GM15510 (cell line): ENCODE measurements around the gene CGB2.
"Not testable (repeated sequence)": the region's sequence is repeated elsewhere in the genome, so short reads cannot be mapped to it uniquely, and the experiment has no call there.

ENCODE experiments used
- POLR2A ChIP-seq: IDR thresholded peaks from 3 replicates; pipeline ENCODE4 v1.6.1; 2011; ENCODE audit warnings: borderline replicate concordance; ENCODE audit not compliant: insufficient read length; ENCODE audit errors: extremely low read depth

The CGB2 gene

GRCh38 chr19:49019242-49019932, 12.3 kb upstream of the CGB2 start:
- TF ChIP-seq POLR2A = no peak

- no peak for TF ChIP-seq POLR2A
Measured at GRCh38 chr19:49020342-49020741, 11.3 kb upstream of the CGB2 start.

DNA sequence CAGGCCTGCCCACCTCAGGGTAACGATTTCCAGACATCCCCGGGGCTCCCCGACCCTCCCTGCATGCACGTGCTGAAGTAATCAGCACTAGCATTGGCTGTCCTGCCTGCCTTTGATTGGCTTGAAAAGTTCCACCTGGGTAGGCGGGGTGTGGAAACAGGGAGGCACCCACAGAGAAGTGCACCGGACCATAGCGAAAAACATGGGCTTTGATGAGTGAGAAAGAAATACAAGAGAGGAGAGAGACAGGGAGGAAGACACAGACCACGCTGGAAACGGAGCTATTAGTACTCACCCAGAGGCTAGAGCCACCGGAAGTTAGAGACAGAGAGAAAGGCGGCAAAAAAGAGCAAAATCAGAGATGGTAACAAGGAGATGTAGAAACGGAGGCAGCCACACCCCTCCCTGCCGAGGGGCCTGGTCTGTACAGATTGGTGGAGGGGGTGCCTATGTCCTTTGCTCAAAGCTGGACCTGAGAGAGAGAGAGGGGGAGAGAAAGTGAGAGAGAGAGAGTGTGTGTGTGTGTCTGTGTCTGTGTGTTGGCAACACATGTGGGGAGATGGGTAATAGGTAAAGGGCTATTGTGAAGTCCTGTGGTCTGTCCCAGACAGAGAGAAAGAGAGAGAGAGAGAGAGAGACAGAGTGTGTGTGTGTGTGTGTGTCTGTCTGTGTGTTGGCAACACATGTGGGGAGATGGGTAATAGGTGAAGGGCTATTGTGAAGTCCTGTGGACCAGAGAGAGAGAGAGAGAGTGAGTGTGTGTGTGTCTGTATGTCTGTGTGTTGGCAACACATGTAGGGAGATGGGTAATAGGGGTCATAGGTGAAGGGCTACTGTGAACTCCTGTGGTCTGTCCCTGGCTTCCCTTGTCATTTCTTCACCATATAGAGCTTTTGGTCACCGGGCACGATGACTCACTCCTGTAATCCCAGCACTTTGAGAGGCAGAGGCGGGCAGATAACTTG, 10.5 kb upstream of the CGB2 start:
- TF ChIP-seq POLR2A = no peak

DNA sequence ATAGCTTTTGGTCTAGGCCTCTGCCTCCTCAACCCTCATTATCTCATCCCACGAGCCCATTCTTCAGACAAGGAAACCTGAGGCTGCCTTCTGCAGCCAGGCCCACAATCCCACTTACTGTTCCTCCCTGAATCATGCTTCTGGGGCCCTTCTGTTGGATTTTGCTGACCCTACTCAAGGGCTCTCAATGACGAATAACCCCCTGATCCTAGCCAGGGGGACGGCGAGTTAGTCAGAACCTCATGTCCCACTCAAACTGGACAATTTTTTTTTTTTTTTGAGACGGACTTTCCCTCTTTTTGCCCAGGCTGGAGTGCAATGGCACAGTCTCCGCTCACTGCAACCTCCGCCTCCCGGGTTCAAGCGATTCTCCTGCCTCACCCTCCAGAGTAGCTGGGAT, 9.6 kb upstream of the CGB2 start:
- no peak for TF ChIP-seq POLR2A

- not testable (repeated sequence) for TF ChIP-seq POLR2A
Measured at GRCh38 chr19:49024233-49024632, 7.5 kb upstream of the CGB2 start, which contains the start of gene CGB3. Gene CGB3 (minus strand): TSS chr19:49024333. CDS start chr19:49023971, 362 bp downstream.

DNA sequence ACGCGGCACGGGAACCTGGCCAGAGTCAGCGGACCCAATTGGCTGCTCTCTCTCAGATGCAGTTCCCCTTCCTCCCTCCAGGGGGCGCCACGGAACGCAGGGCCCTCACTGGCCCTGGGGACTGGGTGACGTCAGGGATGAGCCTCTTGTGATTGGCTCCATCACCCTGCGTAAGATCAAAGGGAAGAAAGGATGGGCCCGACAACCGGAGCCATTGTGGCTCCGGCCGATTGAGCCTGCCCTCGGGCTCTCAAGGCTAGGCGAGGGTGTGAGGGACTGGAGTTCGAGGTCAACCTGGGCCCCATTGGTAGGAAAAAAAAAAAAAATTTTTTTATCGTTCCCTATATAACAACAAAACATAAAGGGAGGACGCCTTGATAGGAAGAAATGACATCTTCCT, 5.1 kb downstream of the CGB2 start, which contains the start of gene CGB1:
CGB1 (minus strand) TSS at position 81 of the 400 bp plus-strand sequence. CDS start 184 bp downstream, outside the sequence.
- not testable (repeated sequence) for TF ChIP-seq POLR2A

DNA sequence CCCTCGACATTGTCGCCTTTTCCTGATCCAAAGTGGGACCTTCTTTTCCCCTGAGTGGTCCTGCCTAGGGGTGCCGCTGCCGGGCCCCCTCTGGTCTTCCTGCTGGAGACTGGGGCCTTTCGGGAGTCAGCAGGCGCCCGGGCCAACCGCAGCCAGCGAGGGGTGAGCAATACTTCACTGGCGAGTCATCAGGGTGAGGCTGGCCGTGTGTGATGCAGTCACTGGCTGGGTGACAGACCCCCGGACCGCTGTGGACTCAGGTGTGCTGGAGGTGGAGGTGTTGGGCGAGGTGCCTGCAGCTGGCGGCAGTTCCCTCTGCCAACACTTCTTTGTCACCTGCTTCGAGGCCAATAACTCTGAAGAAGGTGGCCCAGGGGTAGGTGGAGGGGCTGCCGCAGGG, 10.5 kb downstream of the CGB2 start:
- no peak for TF ChIP-seq POLR2A

- not testable (repeated sequence) for TF ChIP-seq POLR2A
Measured at GRCh38 chr19:49043548-49043947, 11.9 kb downstream of the CGB2 start, which contains the start of gene CGB5. Gene CGB5 (plus strand): TSS chr19:49043848. CDS start chr19:49044210, 362 bp downstream.

- not testable (repeated sequence) for TF ChIP-seq POLR2A
Measured at GRCh38 chr19:49049011-49049410, 17.3 kb downstream of the CGB2 start, which contains the start of gene CGB8. Gene CGB8 (minus strand): TSS chr19:49049111. CDS start chr19:49048739, 372 bp downstream.

GRCh38 chr19:49056101-49056901, 24.6 kb downstream of the CGB2 start:
- no peak for TF ChIP-seq POLR2A

DNA sequence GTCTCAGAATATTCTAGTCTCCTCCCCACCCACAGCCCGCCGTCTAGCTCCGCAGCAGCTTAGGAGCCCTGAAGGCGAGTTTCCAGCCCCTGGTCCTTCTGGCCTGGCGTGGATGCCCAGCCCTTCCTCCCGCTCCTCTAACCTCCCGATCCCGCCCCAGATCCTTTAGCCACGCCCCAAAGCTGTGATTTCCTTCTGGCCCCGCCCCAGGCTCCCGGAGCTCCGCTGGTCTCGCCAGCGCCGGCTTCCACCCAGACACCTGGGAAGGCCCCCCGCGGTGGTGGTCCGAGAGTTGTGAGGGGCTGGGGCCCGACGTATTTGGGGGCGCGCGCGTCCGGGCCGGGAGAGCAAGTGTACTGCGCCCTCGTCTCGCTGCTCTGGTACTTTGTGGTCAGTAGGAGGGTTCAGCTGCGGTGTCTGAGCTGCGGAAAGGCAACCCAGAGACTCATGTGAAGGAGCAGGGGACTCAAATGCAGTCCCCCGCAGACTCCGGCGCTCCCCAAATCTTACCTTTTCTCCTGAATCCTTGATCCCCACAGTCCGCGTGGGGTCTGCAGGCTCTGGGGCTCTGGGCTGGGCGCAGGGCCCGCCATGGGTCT, 26.0 kb downstream of the CGB2 start, which contains the start of gene CGB7:
CGB7 (minus strand) TSS at position 114 of the 599 bp plus-strand sequence. CDS start 2,374 bp downstream, outside the sequence.
- no peak for TF ChIP-seq POLR2A

GRCh38 chr19:49058562-49058961, 26.9 kb downstream of the CGB2 start:
- TF ChIP-seq POLR2A = no peak

- TF ChIP-seq POLR2A = no peak
Measured at GRCh38 chr19:49059053-49059452, 27.4 kb downstream of the CGB2 start.

GRCh38 chr19:49061000-49061399, 29.3 kb downstream of the CGB2 start:
- no peak for TF ChIP-seq POLR2A

- no peak for TF ChIP-seq POLR2A
Measured at GRCh38 chr19:49061445-49061844, 29.8 kb downstream of the CGB2 start.
